Measurements from ENCODE around the gene FRMD8.

FRMD8 gene

GRCh38 chr11:65415499-65416340, 29.3 kb downstream of the FRMD8 start:
- DNase-seq: no peak

- peak; percentile 92 for DNase-seq
Observed at GRCh38 chr11:65416341-65416824, 29.9 kb downstream of the FRMD8 start.

- no peak for DNase-seq
Observed at GRCh38 chr11:65416841-65417701, 30.6 kb downstream of the FRMD8 start.

GRCh38 chr11:65417702-65418430, 31.4 kb downstream of the FRMD8 start:
- no peak for DNase-seq

- DNase-seq: no peak
Observed at GRCh38 chr11:65418431-65418680, 31.9 kb downstream of the FRMD8 start.

GRCh38 chr11:65418681-65419459, 32.4 kb downstream of the FRMD8 start:
- DNase-seq: peak; percentile 54

GRCh38 chr11:65419460-65419771, 33.0 kb downstream of the FRMD8 start:
- DNase-seq: no peak

- peak; percentile 48 for DNase-seq
Observed at GRCh38 chr11:65419772-65420481, 33.5 kb downstream of the FRMD8 start.

GRCh38 chr11:65420506-65420905, 34.1 kb downstream of the FRMD8 start:
- no peak for DNase-seq

GRCh38 chr11:65420979-65421793, 34.7 kb downstream of the FRMD8 start:
- peak; percentile 75 for DNase-seq

- peak; percentile 81 for DNase-seq
Observed at GRCh38 chr11:65421794-65422632, 35.6 kb downstream of the FRMD8 start.

- DNase-seq: peak; percentile 82
Observed at GRCh38 chr11:65422633-65423515, 36.4 kb downstream of the FRMD8 start, which contains the start of gene NEAT1. NEAT1 (plus strand) TSS chr11:65422798.

GRCh38 chr11:65423516-65424204, 37.2 kb downstream of the FRMD8 start:
- no peak for DNase-seq

- DNase-seq: peak; percentile 41
Observed at GRCh38 chr11:65424205-65425104, 38.0 kb downstream of the FRMD8 start.

- DNase-seq: peak; percentile 68
Observed at GRCh38 chr11:65425105-65425970, 38.9 kb downstream of the FRMD8 start.

All from T-helper 9 cell (primary cell).